GM12891 (cell line): ENCODE results near the gene THADA.
A peak's percentile ranks its signal among the peaks of the same experiment; 100 is the strongest.

Source experiments
- DNase-seq: peaks from one replicate; pipeline ENCODE4 v3.0.0; 2011; ENCODE audit warnings: low spot score; ENCODE audit not compliant: insufficient read length
- FAIRE-seq: peaks from 2 replicates; lab custom pipeline; 2011; peaks lifted over from hg19 to GRCh38; lab: Jason Lieb, UNC
- PAX5 ChIP-seq: IDR thresholded peaks from 2 replicates; pipeline ENCODE4 v1.6.1; 2011; ENCODE audit warnings: low read length, moderate library complexity, mild to moderate bottlenecking; ENCODE audit not compliant: insufficient read depth, severe bottlenecking
- POLR2A ChIP-seq: IDR thresholded peaks from 2 replicates; pipeline ENCODE4 v1.6.1; 2011; ENCODE audit warnings: low read depth, low read length, control low read depth
- POLR2AphosphoS5 ChIP-seq: IDR thresholded peaks from 2 replicates; pipeline ENCODE4 v1.6.1; 2011; ENCODE audit warnings: low read depth, low read length, control low read depth
- POU2F2 ChIP-seq: IDR thresholded peaks from 2 replicates; pipeline ENCODE4 v1.6.1; 2011; ENCODE audit warnings: low read depth, mild to moderate bottlenecking, control low read depth, low read length, moderate library complexity
- SPI1 ChIP-seq: IDR thresholded peaks from 2 replicates; pipeline ENCODE4 v1.6.1; 2011; ENCODE audit warnings: low read depth, low read length, control low read depth
- TAF1 ChIP-seq: IDR thresholded peaks from 2 replicates; pipeline ENCODE4 v1.6.1; 2011; ENCODE audit warnings: low read depth, low read length, control low read depth

Gene THADA

GRCh38 chr2:43484323-43484930 lies 111.4 kb downstream of the THADA start:
- FAIRE-seq (peak; percentile 48), DNase-seq (no peak)
- TF ChIP-seq TAF1 (no peak), POLR2A (no peak), POU2F2 (no peak)

GRCh38 chr2:43482961-43483360 lies 112.9 kb downstream of the THADA start:
- no peak for TF ChIP-seq PAX5
- TF ChIP-seq POLR2AphosphoS5 = no peak
- TF ChIP-seq POLR2A = no peak
- 0 out of 2 replicates have a peak, but pooled peaks have one; percentile 13 for TF ChIP-seq SPI1
- DNase-seq (no peak), FAIRE-seq (peak; percentile 80)

GRCh38 chr2:43481927-43482542 lies 113.8 kb downstream of the THADA start:
- DNase-seq (no peak), FAIRE-seq (peak; percentile 26)
- TF ChIP-seq SPI1 = no peak
- TF ChIP-seq POU2F2 = 0 out of 2 replicates have a peak, but pooled peaks have one; percentile 32

- DNase-seq = no peak
- TF ChIP-seq PAX5 (no peak), TAF1 (no peak), POU2F2 (no peak), POLR2A (no peak), SPI1 (no peak), POLR2AphosphoS5 (no peak)
- FAIRE-seq = no peak
These were observed 115.0 kb downstream of the THADA start for GRCh38 chr2:43480874-43481273.

- TF ChIP-seq POU2F2 (no peak), TAF1 (no peak), SPI1 (no peak), PAX5 (no peak), POLR2AphosphoS5 (no peak), POLR2A (no peak)
- no peak for DNase-seq
- FAIRE-seq = no peak
These were observed 117.3 kb downstream of the THADA start for GRCh38 chr2:43478412-43479086.

GRCh38 chr2:43475922-43476321 lies 119.9 kb downstream of the THADA start:
- no peak for TF ChIP-seq POLR2A
- no peak for TF ChIP-seq TAF1
- TF ChIP-seq POU2F2 = no peak
- TF ChIP-seq POLR2AphosphoS5 = no peak
- TF ChIP-seq PAX5 = no peak
- no peak for TF ChIP-seq SPI1
- no peak for FAIRE-seq

GRCh38 chr2:43475137-43475846 lies 120.5 kb downstream of the THADA start:
- FAIRE-seq (no peak), DNase-seq (no peak)
- TF ChIP-seq PAX5 = no peak
- TF ChIP-seq POLR2AphosphoS5 = no peak
- TF ChIP-seq TAF1 = no peak
- TF ChIP-seq POU2F2 = no peak
- no peak for TF ChIP-seq SPI1
- TF ChIP-seq POLR2A = no peak

More at GRCh38 chr2:43475922-43476321, 119.9 kb downstream of the THADA start:
- DNase-seq = no peak

- TF ChIP-seq POU2F2 (no peak), SPI1 (no peak), PAX5 (no peak), POLR2AphosphoS5 (no peak), POLR2A (no peak), TAF1 (no peak)
- FAIRE-seq (no peak), DNase-seq (no peak)
These were observed 121.6 kb downstream of the THADA start for GRCh38 chr2:43474273-43474672.

GRCh38 chr2:43473767-43474166 lies 122.1 kb downstream of the THADA start:
- FAIRE-seq (no peak), DNase-seq (no peak)
- TF ChIP-seq POLR2A (no peak), POU2F2 (no peak), POLR2AphosphoS5 (no peak)
